Measurements from ENCODE around the gene LRP1B. TPM values are rescaled to one million over a fixed set of nuclear protein-coding genes. Genes with fewer than 3 reads are reported as not detected.

Gene LRP1B
- total RNA-seq, 1 experiment from 2014 or later, result 0.52 TPM

DNA sequence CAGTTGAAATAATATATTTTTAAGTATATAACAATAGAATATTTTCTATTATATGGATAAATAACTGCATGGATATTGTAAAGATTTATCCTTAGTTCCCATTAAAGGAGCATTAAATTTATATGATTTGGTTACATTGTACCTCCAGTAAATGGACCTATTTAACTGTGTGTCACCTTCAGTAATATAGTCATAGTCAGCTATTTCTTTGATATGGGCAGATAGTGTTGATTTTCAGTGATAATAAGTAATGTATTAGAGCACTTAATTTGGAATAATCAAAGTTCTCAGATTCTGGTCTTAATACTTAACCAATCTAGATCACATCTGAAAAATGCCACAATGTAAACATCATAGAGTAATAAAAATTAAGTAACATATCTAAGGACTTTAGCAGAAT is 1823.3 kb downstream of the LRP1B start (continued):
- TF ChIP-seq STAT6 (CRISPR knock-in tag; conservative IDR thresholded peaks at IDR 0.05; ENCODE audit: low read depth), result no peak
- no peak for TF ChIP-seq JUN (CRISPR knock-in tag; IDR thresholded peaks at IDR 0.05)
- no peak for TF ChIP-seq ZNF121 (CRISPR knock-in tag; IDR thresholded peaks at IDR 0.05)

DNA sequence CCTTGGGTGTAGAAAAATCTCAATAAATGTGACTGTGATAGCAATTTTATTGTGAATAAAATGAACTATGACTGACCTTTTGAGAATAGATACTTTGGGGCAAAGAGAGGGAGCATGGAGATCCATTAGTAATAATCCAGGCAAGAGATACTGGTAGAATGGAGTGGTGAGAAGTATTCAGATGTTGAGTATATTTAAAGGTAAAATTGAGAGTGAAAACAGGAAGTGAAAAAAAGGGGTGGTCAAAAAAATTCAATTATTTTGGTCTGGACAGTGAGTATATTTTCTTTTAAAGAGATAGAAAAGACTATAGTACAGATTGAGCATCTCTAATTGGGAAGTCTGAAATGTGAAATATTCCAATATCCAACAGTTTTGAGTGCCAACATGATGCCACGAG is 1835.0 kb downstream of the LRP1B start:
- no peak for DNase-seq (ENCODE audit: low spot score)
- no peak for ATAC-seq
- CTCF ChIA-PET, result no interaction called here
- H3K27ac Mint-ChIP-seq, result no peak overlapping the region
- peaks cover 4% of the 10 kb centered on the region for H3K9me3 Mint-ChIP-seq
- H3K4me3 Mint-ChIP-seq, result no peak overlapping the region
- H3K27me3 Mint-ChIP-seq (ENCODE audit: low read depth), result no peaks in the 10 kb centered on the region
- POLR2A ChIA-PET, result no interaction called here
- no peaks in the 10 kb centered on the region for H3K4me1 Mint-ChIP-seq
- H3K36me3 Mint-ChIP-seq, result no peaks in the 10 kb centered on the region
- TF ChIP-seq, protein P1, sequence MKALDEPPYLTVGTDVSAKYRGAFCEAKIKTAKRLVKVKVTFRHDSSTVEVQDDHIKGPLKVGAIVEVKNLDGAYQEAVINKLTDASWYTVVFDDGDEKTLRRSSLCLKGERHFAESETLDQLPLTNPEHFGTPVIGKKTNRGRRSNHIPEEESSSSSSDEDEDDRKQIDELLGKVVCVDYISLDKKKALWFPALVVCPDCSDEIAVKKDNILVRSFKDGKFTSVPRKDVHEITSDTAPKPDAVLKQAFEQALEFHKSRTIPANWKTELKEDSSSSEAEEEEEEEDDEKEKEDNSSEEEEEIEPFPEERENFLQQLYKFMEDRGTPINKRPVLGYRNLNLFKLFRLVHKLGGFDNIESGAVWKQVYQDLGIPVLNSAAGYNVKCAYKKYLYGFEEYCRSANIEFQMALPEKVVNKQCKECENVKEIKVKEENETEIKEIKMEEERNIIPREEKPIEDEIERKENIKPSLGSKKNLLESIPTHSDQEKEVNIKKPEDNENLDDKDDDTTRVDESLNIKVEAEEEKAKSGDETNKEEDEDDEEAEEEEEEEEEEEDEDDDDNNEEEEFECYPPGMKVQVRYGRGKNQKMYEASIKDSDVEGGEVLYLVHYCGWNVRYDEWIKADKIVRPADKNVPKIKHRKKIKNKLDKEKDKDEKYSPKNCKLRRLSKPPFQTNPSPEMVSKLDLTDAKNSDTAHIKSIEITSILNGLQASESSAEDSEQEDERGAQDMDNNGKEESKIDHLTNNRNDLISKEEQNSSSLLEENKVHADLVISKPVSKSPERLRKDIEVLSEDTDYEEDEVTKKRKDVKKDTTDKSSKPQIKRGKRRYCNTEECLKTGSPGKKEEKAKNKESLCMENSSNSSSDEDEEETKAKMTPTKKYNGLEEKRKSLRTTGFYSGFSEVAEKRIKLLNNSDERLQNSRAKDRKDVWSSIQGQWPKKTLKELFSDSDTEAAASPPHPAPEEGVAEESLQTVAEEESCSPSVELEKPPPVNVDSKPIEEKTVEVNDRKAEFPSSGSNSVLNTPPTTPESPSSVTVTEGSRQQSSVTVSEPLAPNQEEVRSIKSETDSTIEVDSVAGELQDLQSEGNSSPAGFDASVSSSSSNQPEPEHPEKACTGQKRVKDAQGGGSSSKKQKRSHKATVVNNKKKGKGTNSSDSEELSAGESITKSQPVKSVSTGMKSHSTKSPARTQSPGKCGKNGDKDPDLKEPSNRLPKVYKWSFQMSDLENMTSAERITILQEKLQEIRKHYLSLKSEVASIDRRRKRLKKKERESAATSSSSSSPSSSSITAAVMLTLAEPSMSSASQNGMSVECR (CRISPR knock-in tag; IDR thresholded peaks at IDR 0.05; ENCODE audit: borderline replicate concordance), result no peak
- TF ChIP-seq ATF2 (CRISPR knock-in tag; IDR thresholded peaks at IDR 0.05; ENCODE audit: borderline replicate concordance, low read depth) (no peak), CREM (CRISPR knock-in tag; IDR thresholded peaks at IDR 0.05) (no peak), ZNF263 (CRISPR knock-in tag; IDR thresholded peaks at IDR 0.05; ENCODE audit: low read depth) (no peak), OVOL2 (CRISPR knock-in tag; IDR thresholded peaks at IDR 0.05; ENCODE audit: borderline replicate concordance) (no peak), ERG (CRISPR knock-in tag; IDR thresholded peaks at IDR 0.05) (no peak), RELA (CRISPR knock-in tag; IDR thresholded peaks at IDR 0.05; ENCODE audit: borderline replicate concordance) (no peak), NFE2L1 (CRISPR knock-in tag; IDR thresholded peaks at IDR 0.05) (no peak), PREB (CRISPR knock-in tag; IDR thresholded peaks at IDR 0.05; ENCODE audit: borderline replicate concordance) (no peak), ZNF532 (CRISPR knock-in tag; IDR thresholded peaks at IDR 0.05; ENCODE audit: borderline replicate concordance) (no peak), ZNF317 (CRISPR knock-in tag; IDR thresholded peaks at IDR 0.05; ENCODE audit: borderline replicate concordance, low read depth) (no peak), GABPB1 (CRISPR knock-in tag; IDR thresholded peaks at IDR 0.05) (no peak), FOXP1 (CRISPR knock-in tag; IDR thresholded peaks at IDR 0.05; ENCODE audit: borderline replicate concordance) (no peak), MXD4 (CRISPR knock-in tag; IDR thresholded peaks at IDR 0.05; ENCODE audit: borderline replicate concordance) (no peak)
- TF ChIP-seq, protein P2, sequence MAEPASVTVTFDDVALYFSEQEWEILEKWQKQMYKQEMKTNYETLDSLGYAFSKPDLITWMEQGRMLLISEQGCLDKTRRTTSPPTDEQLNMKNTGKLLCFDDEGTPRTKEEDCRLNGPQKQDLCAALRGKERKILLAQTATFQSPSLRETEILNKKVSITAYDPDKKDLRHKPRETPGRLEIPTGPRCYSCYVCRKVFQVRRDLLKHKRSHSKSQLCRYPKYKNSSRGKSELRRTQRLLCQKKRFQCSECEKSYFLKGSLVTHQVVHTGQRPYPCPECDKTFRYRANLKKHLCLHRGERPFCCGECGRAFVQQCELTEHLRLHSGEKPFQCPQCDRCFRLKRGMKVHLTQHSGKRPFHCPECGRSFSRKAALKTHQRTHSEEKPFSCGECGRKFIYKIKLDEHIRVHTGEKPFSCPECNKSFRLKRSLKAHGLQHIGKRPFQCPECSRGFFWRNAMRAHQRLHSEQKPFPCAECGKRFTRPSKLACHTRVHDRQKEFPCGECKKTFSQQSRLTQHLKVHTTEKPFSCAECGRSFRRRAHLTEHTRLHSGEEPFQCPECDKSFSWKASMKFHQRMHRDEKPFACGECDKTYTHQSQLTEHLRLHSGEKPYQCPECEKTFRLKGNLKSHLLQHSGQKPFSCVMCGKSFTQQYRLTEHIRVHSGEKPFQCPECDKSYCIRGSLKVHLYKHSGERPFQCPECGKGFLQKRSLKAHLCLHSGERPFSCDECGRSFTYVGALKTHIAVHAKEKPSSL (CRISPR knock-in tag; conservative IDR thresholded peaks at IDR 0.05), result no peak

Measured in WTC11 (cell line).